SU-DHL-6 (cell line): ENCODE data around the gene CNTNAP5.

ENCODE experiments used
- H2AFZ ChIP-seq: fragments of 200-600 bp; sonication (generic); 2 replicates; pipeline ENCODE4 v1.6.1; 2014; ENCODE audit warnings: low read depth, mild to moderate bottlenecking, moderate library complexity, mixed read lengths, antibody characterized with exemption, low read length; ENCODE audit not compliant: severe bottlenecking
- H3F3A ChIP-seq: fragments of 200-600 bp; shearing (Covaris generic); 2 replicates; pipeline ENCODE4 v1.6.0; 2016; ENCODE audit warnings: antibody characterized with exemption, mild to moderate bottlenecking; ENCODE audit not compliant: insufficient read depth
- H3K27ac ChIP-seq: fragments of 200-600 bp; sonication (generic); 2 replicates; pipeline ENCODE4 v1.5.1; 2016; ENCODE audit warnings: low read depth, mild to moderate bottlenecking, low read length, moderate library complexity, mixed read lengths
- H3K27me3 ChIP-seq: fragments of 200-600 bp; sonication (generic), shearing (Covaris generic); 2 replicates; pipeline ENCODE4 v1.6.0; 2014; ENCODE audit warnings: mild to moderate bottlenecking, low read length
- H3K36me3 ChIP-seq: fragments of 200-600 bp; sonication (generic); 2 replicates; pipeline ENCODE4 v1.6.1; 2014; ENCODE audit warnings: mild to moderate bottlenecking, low read length, mixed read lengths
- H3K4me2 ChIP-seq: fragments of 300-600, 200-600 bp; shearing (Covaris generic), sonication (generic); 2 replicates; pipeline ENCODE4 v1.6.0; 2014; ENCODE audit warnings: low read length, low read depth, mild to moderate bottlenecking; ENCODE audit not compliant: poor library complexity, severe bottlenecking
- H3K4me3 ChIP-seq: fragments of 200-600 bp; sonication (generic); 2 replicates; pipeline ENCODE4 v1.5.1; 2014; ENCODE audit warnings: antibody characterized with exemption, low read length, mild to moderate bottlenecking, mixed read lengths; ENCODE audit not compliant: insufficient read depth, poor library complexity, severe bottlenecking
- H3K79me2 ChIP-seq: fragments of 200-600 bp; sonication (generic); 2 replicates; pipeline ENCODE4 v1.6.1; 2014; ENCODE audit warnings: mild to moderate bottlenecking, low read length, moderate library complexity; ENCODE audit not compliant: insufficient read depth
- H3K9ac ChIP-seq: fragments of 200-600 bp; sonication (generic); 2 replicates; pipeline ENCODE4 v1.7.0; 2014; ENCODE audit warnings: mild to moderate bottlenecking, low read length
- H3K9me2 ChIP-seq: fragments of 200-600 bp; sonication (generic); replicated peaks from 2 replicates; pipeline ENCODE4 v1.6.1; 2014; ENCODE audit warnings: low read length; ENCODE audit not compliant: insufficient read depth
- H3K9me3 ChIP-seq: fragments of 200-600 bp; sonication (generic); 2 replicates; pipeline ENCODE4 v1.6.1; 2014; ENCODE audit warnings: low read length, mixed read lengths; ENCODE audit not compliant: insufficient read depth
- H4K20me1 ChIP-seq: fragments of 200-600 bp; sonication (generic); 2 replicates; pipeline ENCODE4 v1.6.1; 2014; ENCODE audit warnings: low read depth, mild to moderate bottlenecking, antibody characterized with exemption, low read length, moderate library complexity, mixed read lengths
- EZH2phosphoT487 ChIP-seq: fragments of 200-600 bp; sonication (generic), shearing (Covaris generic); conservative IDR thresholded peaks from 2 replicates; pipeline ENCODE4 v1.6.1; 2018; ENCODE audit warnings: mild to moderate bottlenecking, antibody characterized with exemption, low read length, moderate library complexity, mixed read lengths
- TF ChIP-seq, protein P1 (sequence below): fragments of 200-600 bp; sonication (generic); IDR thresholded peaks from one replicate; pipeline ENCODE4 v1.5.1; 2017; ENCODE audit warnings: antibody characterized with exemption, mild to moderate bottlenecking, low read length, moderate library complexity; ENCODE audit not compliant: insufficient read depth, poor library complexity, severe bottlenecking

CNTNAP5 gene

GRCh38 chr2:124884315-124884714 is 859.2 kb downstream of the CNTNAP5 start:
- Histone ChIP-seq H3F3A (no peaks in the 10 kb centered on the region), H3K27ac (no peak overlapping the region)
- no peak for TF ChIP-seq EZH2phosphoT487
- TF ChIP-seq, protein P1, sequence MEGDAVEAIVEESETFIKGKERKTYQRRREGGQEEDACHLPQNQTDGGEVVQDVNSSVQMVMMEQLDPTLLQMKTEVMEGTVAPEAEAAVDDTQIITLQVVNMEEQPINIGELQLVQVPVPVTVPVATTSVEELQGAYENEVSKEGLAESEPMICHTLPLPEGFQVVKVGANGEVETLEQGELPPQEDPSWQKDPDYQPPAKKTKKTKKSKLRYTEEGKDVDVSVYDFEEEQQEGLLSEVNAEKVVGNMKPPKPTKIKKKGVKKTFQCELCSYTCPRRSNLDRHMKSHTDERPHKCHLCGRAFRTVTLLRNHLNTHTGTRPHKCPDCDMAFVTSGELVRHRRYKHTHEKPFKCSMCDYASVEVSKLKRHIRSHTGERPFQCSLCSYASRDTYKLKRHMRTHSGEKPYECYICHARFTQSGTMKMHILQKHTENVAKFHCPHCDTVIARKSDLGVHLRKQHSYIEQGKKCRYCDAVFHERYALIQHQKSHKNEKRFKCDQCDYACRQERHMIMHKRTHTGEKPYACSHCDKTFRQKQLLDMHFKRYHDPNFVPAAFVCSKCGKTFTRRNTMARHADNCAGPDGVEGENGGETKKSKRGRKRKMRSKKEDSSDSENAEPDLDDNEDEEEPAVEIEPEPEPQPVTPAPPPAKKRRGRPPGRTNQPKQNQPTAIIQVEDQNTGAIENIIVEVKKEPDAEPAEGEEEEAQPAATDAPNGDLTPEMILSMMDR: no peak

DNA sequence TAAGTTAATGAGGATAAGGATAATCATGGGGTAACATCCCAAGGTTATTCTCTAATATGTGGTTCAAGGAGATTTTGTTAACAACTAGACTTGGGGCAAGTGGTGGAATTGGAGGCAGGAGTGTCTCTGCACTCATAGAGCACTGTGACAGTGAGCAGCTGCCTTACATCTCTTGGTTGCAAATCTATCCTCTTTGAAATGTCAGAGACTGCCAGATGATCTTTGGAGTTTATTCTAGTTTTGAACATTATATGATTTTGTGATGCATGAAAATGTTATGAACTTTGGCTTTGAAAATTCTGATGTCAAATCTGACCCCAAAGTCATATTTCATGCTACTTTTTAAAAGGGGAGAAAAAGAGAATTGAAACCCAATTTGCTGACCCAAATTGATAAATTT is 861.1 kb downstream of the CNTNAP5 start:
- H4K20me1 ChIP-seq: no peaks in the 10 kb centered on the region
- TF ChIP-seq, protein P1: no peak
- no peak for TF ChIP-seq EZH2phosphoT487
- H3K4me3 ChIP-seq: no peak overlapping the region
- H3K9me3 ChIP-seq: no peaks in the 10 kb centered on the region
- no peaks in the 10 kb centered on the region for H3K27me3 ChIP-seq
- no peaks in the 10 kb centered on the region for H3K36me3 ChIP-seq
- no peak overlapping the region for H3K27ac ChIP-seq
- no peak overlapping the region for H3K9ac ChIP-seq
- H3K9me2 ChIP-seq: no peaks in the 10 kb centered on the region
- H3K4me2 ChIP-seq: no peak overlapping the region
- no peaks in the 10 kb centered on the region for H3F3A ChIP-seq
- H3K79me2 ChIP-seq: no peaks in the 10 kb centered on the region
- no peak overlapping the region for H2AFZ ChIP-seq

More at GRCh38 chr2:124884315-124884714, 859.2 kb downstream of the CNTNAP5 start:
- H3K36me3 ChIP-seq: no peaks in the 10 kb centered on the region
- no peak overlapping the region for H3K9ac ChIP-seq
- H4K20me1 ChIP-seq: no peaks in the 10 kb centered on the region
- H2AFZ ChIP-seq: no peak overlapping the region
- no peaks in the 10 kb centered on the region for H3K9me3 ChIP-seq
- no peak overlapping the region for H3K4me2 ChIP-seq
- H3K27me3 ChIP-seq: no peaks in the 10 kb centered on the region
- no peak overlapping the region for H3K4me3 ChIP-seq
- H3K79me2 ChIP-seq: no peaks in the 10 kb centered on the region
- H3K9me2 ChIP-seq: no peaks in the 10 kb centered on the region

GRCh38 chr2:124887466-124887865 is 862.4 kb downstream of the CNTNAP5 start:
- H3K27me3 ChIP-seq: no peaks in the 10 kb centered on the region
- no peaks in the 10 kb centered on the region for H3K9me2 ChIP-seq
- no peaks in the 10 kb centered on the region for H3K36me3 ChIP-seq
- H3K79me2 ChIP-seq: no peaks in the 10 kb centered on the region
- no peaks in the 10 kb centered on the region for H3F3A ChIP-seq
- H2AFZ ChIP-seq: no peak overlapping the region
- H3K4me3 ChIP-seq: no peak overlapping the region
- H3K4me2 ChIP-seq: no peak overlapping the region
- no peaks in the 10 kb centered on the region for H4K20me1 ChIP-seq
- no peaks in the 10 kb centered on the region for H3K9me3 ChIP-seq
- H3K9ac ChIP-seq: no peak overlapping the region
- no peak overlapping the region for H3K27ac ChIP-seq
- TF ChIP-seq, protein P1: no peak
- TF ChIP-seq EZH2phosphoT487: no peak
